Fibroblast of pulmonary artery (primary cell): ENCODE data around the gene MED14.
"Not testable (repeated sequence)": the region's sequence is repeated elsewhere in the genome, so short reads cannot be mapped to it uniquely, and the experiment has no call there.

Experiments used
- DNase-seq: peaks from one replicate; pipeline ENCODE4 v3.0.0-alpha.2; 2010; ENCODE audit warnings: low read depth
- H3K4me3 ChIP-seq: replicated peaks from 2 replicates; pipeline ENCODE4 v1.5.1; 2011; ENCODE audit warnings: low read depth, mild to moderate bottlenecking, control low read depth, low read length, moderate library complexity
- TF ChIP-seq, protein P1 (sequence below): IDR thresholded peaks from 2 replicates; pipeline ENCODE4 v1.5.1; 2011; ENCODE audit warnings: mild to moderate bottlenecking, control low read depth, low read length, inconsistent platforms; ENCODE audit errors: missing control alignments

MED14 gene

GRCh38 chrX:40735325-40736169 is at the start of gene MED14:
Gene MED14 (minus strand): TSS chrX:40735542. CDS start chrX:40735412, 130 bp downstream.
- peak within 1 kb of the TSS; percentile 72 for H3K4me3 ChIP-seq
- peak; percentile 87 for DNase-seq
- TF ChIP-seq, protein P1, sequence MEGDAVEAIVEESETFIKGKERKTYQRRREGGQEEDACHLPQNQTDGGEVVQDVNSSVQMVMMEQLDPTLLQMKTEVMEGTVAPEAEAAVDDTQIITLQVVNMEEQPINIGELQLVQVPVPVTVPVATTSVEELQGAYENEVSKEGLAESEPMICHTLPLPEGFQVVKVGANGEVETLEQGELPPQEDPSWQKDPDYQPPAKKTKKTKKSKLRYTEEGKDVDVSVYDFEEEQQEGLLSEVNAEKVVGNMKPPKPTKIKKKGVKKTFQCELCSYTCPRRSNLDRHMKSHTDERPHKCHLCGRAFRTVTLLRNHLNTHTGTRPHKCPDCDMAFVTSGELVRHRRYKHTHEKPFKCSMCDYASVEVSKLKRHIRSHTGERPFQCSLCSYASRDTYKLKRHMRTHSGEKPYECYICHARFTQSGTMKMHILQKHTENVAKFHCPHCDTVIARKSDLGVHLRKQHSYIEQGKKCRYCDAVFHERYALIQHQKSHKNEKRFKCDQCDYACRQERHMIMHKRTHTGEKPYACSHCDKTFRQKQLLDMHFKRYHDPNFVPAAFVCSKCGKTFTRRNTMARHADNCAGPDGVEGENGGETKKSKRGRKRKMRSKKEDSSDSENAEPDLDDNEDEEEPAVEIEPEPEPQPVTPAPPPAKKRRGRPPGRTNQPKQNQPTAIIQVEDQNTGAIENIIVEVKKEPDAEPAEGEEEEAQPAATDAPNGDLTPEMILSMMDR, result peak; percentile 37

GRCh38 chrX:40784516-40785151 is 49.3 kb upstream of the MED14 start:
- TF ChIP-seq, protein P1, result no peak
- no peak overlapping the region for H3K4me3 ChIP-seq
- DNase-seq, result no peak

DNA sequence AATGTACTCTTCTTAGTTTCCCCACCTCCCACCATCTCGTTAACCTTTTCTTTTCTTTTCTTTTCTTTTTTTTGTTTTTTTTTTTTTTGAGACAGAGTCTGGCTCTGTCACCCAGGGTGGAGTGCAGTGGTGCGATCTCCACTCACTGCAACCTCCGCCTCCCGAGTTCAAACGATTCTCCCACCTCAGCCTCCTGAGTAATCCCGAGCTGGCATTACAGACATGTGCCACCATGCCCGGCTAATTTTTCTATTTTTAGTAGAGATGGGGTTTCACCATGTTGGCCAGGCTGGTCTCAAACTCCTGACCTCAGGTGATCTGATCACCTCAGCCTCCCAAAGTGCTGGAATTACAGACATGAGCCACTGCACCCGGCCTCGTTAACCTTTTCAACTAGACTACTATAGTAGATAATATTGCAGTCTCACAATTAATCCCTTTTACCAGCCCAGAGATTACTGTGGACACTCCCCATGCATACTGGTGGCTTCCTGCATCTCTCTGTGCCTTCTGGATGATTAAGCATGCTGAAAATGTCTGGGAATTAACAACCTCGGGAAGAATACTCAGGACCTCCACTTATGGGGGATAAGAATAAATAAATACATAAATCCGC is 47.4 kb upstream of the MED14 start:
- DNase-seq, H3K4me3 ChIP-seq: not testable (repeated sequence)

DNA sequence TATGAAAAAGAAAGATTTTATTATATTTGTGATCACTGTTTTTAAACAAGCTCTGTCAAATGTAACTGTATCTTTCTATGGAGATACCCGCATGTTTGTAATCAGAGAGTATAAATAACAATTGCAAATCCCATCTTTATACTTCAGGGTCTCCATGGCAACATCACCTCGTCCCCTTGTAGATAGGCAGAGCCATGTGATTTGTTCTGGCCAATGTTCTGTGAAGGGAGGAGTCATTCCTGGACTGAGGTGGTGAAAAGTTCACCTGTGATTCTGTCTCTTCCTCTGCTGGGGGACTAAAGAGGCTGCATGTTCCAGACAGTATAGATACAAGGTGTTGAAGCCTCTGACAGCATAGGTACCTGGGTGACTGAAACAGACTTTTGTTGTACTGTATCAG is 45.6 kb upstream of the MED14 start:
- DNase-seq, result no peak
- TF ChIP-seq, protein P1, result no peak
- H3K4me3 ChIP-seq, result no peak overlapping the region

DNA sequence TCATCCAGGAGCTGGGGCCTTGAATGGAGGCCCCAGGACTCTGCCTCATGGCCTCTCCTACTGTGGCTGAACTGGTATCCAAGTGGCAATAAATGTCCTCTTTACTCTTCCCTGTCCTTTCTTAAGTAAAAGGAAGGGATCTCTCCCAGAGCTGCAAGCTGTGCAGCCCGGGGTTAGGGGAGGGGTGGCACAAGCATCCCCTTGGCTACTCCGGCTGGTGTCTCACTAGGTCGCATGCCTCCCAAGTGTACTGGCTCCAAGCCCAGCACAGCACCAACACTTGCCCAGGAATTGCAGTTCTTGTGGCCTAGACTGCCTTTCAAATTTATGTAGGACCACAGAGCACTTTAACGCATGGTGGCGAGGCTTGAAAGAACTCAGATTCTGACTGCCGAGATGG is 44.7 kb upstream of the MED14 start:
- H3K4me3 ChIP-seq, result no peak overlapping the region
- TF ChIP-seq, protein P1, result no peak

GRCh38 chrX:40778861-40779575 is 43.7 kb upstream of the MED14 start:
- TF ChIP-seq, protein P1, result no peak
- H3K4me3 ChIP-seq, result no peak overlapping the region
- peak; percentile 23 for DNase-seq

More for the DNA sequence above, 44.7 kb upstream of the MED14 start:
- no peak for DNase-seq

GRCh38 chrX:40773809-40774208 is 38.5 kb upstream of the MED14 start:
- peak; percentile 35 for DNase-seq
- H3K4me3 ChIP-seq, result no peak overlapping the region
- TF ChIP-seq, protein P1, result no peak
